Measurements from ENCODE around the gene KDM4B. TPM values are rescaled to one million over a fixed set of nuclear protein-coding genes. Genes with fewer than 3 reads are reported as not detected.

KDM4B gene
- total RNA-seq, 1 experiment from 2014 or later: 43.7 TPM

GRCh38 chr19:5054551-5055456 lies 85.9 kb downstream of the KDM4B start:
- H4K5ac ChIP-seq (ENCODE audit: insufficient read length, low read depth, low read length): no peak overlapping the region
- no peak overlapping the region for H3K4me2 ChIP-seq (ENCODE audit: insufficient read depth, insufficient read length, low read length)
- no peak overlapping the region for H3K9ac ChIP-seq (ENCODE audit: extremely low read depth, insufficient read length, low read length)
- H2BK20ac ChIP-seq (ENCODE audit: low read depth, low read length, poor library complexity, severe bottlenecking): no peak overlapping the region
- no peaks in the 10 kb centered on the region for H3K79me2 ChIP-seq (ENCODE audit: insufficient read depth, low read length)
- H4K91ac ChIP-seq (ENCODE audit: insufficient read length, low read depth, low read length): no peak overlapping the region
- no peak overlapping the region for H2BK15ac ChIP-seq (ENCODE audit: low read depth, low read length)
- no peak overlapping the region for H2AK5ac ChIP-seq (ENCODE audit: insufficient read length, low read length)
- no peak overlapping the region for H3T11ph ChIP-seq (ENCODE audit: low read length)
- no peak overlapping the region; the same call in 1 of the 2 replicates for H3K14ac ChIP-seq (ENCODE audit: insufficient read depth, low read length)
- WGBS (ENCODE audit: extremely low coverage, insufficient read length, low lambda C conversion rate): no CpG with 5 or more reads among the region's 35 CpGs
- H3K18ac ChIP-seq (ENCODE audit: insufficient read length, low read depth, low read length): no peak overlapping the region
- H3K23ac ChIP-seq (ENCODE audit: insufficient read length, low read depth, low read length): no peak overlapping the region
- Mint-ChIP-seq H3K4me3 (no peak overlapping the region), H3K36me3 (ENCODE audit: insufficient read depth in 1 of 3, low read depth in 3 of 3) (peaks cover 0 to 18% (median 12%) of the 10 kb centered on the region in 3 experiments; a peak in 6 of 7 replicates), H3K27ac (peak overlapping the region in 2 of 3 experiments; percentile 49 to 80; a peak in 3 of 7 replicates), H3K4me1 (peaks cover 0 to 16% of the 10 kb centered on the region in 2 experiments; a peak in 2 of 4 replicates), H3K9me3 (no peaks in the 10 kb centered on the region; a peak in 1 of 5 replicates), H3K27me3 (ENCODE audit: low read depth) (no peaks in the 10 kb centered on the region)
- no peaks in the 10 kb centered on the region for H3K79me1 ChIP-seq (ENCODE audit: insufficient read depth, low read depth, low read length, poor library complexity, severe bottlenecking)
- no peak overlapping the region for H3K27ac ChIP-seq (ENCODE audit: insufficient read length, low read depth, low read length)
- no peak overlapping the region for H2AFZ ChIP-seq (ENCODE audit: low read length)
- H2BK120ac ChIP-seq (ENCODE audit: low read depth, low read length, poor library complexity, severe bottlenecking): no peak overlapping the region
- no peak overlapping the region for H3K4ac ChIP-seq (ENCODE audit: low read depth, low read length)
- no peaks in the 10 kb centered on the region for H3K27me3 ChIP-seq (ENCODE audit: insufficient read depth, low read length)
- H4K20me1 ChIP-seq (ENCODE audit: control insufficient read depth, insufficient read depth, insufficient read length): no peaks in the 10 kb centered on the region
- H2BK12ac ChIP-seq (ENCODE audit: insufficient read length, low read depth, low read length): no peak overlapping the region
- H3K9me3 ChIP-seq (ENCODE audit: control insufficient read depth, low read depth, low read length): no peaks in the 10 kb centered on the region
- H3K23me2 ChIP-seq (ENCODE audit: insufficient read length, low read depth, low read length, poor library complexity, severe bottlenecking): no peaks in the 10 kb centered on the region
- no peak overlapping the region for H4K8ac ChIP-seq (replicated peaks; ENCODE audit: insufficient read length, low read depth, low read length)
- no peaks in the 10 kb centered on the region for H3K4me1 ChIP-seq (ENCODE audit: insufficient read depth, low read length)
- H3K56ac ChIP-seq (ENCODE audit: insufficient read length, low read depth, low read length): no peak overlapping the region
- TF ChIP-seq CTCF (conservative IDR thresholded peaks at IDR 0.05): no peak
- no peak overlapping the region for H2BK5ac ChIP-seq (ENCODE audit: insufficient read length, low read length)
- no peak for DNase-seq
